HG03432 (cell line): ENCODE data around the gene RFWD3.
A peak's percentile ranks its signal among the peaks of the same experiment; 100 is the strongest.
"Not testable (repeated sequence)": the region's sequence is repeated elsewhere in the genome, so short reads cannot be mapped to it uniquely, and the experiment has no call there.

ENCODE experiments used
- ATAC-seq: cut with Tn5 transposase; IDR thresholded peaks from one replicate; pipeline ENCODE4 v1.9.1; 2021; ENCODE audit warnings: mild to moderate bottlenecking, moderate library complexity; ENCODE audit not compliant: unreplicated experiment

Gene RFWD3

DNA sequence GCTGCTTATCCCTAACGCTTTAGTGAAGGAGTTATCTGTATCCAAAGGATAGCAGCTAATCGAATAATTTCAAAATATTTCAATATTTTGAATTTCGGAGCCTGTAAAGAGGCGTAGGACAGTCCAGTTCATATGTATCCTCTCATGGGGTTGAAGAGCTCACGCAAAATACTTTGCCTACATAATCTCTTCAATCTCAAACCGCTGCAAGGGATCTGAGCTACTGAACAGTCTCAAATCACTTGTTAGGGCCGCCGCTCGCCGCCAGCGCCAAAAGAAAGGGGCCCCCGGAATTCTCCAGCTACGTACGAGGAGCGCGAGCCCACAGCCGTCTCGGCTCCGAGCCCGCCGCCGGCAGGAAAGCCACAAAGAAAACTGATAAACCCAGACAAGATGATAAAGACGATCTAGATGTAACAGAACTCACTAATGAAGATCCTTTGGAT, 601 bp upstream of the RFWD3 start:
- ATAC-seq = no peak

DNA sequence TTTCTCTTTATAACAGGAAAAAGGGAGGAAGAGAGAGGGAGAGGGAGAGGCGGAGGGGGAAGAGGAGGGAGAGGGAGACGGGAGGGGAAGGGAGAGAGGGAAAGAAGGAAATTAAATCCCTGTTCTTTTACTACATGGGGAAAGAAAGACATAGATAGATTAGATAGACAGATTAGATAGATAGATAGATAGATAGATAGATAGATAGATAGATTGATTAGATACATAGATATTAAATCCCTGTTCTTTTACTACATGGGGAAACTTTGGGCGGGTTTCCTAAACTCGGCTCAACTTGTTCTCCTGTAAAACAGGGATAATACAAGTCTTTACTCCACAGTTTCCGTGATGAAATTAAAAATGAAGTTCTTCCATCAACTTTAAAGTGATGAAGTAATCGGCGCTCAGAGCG, 661 bp downstream of the RFWD3 start:
- no peak for ATAC-seq

DNA sequence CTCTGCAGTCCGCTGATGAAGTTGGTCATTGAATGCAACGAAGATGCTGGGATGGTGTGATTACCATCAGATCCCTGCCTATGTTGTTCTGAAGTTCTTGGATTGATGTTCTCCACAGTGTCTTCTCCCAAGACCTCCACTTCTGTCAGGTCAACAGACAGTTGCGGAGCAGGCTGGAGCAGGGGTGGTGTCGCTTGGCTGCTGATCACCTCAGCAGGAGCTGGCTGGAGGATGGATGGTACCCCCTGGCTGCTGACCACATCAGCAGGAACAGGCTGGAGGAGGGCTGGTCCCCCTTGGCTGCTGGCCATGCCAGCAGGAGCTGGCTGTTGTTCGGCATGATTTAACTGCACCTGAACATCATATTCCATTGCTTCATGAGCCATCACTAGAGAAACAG, 5.6 kb downstream of the RFWD3 start:
- ATAC-seq = no peak

GRCh38 chr16:74660383-74660782, 6.3 kb downstream of the RFWD3 start:
- no peak for ATAC-seq

DNA sequence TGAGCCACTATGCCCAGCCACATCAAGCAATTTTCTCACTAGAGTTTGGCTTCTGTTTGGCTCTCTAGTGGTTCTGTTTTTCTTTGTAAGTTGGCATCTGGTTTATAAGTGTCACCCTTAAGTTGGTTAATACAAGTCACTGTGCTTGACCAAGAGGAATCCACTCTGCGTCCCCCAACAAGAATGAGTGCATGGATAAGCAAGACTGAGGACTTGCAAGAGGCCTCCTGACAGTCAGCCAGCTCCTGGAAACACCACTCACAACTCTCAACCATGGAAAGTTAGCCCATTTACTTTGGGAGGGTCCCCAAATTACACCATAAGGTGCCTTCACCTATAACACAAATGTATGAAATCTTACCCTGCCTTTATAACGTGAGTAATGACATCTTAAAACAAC, 7.6 kb downstream of the RFWD3 start:
- ATAC-seq = no peak

GRCh38 chr16:74657870-74658642, 8.6 kb downstream of the RFWD3 start:
- ATAC-seq = no peak

- ATAC-seq = no peak
These were observed 12.1 kb downstream of the RFWD3 start for GRCh38 chr16:74654536-74655050.

DNA sequence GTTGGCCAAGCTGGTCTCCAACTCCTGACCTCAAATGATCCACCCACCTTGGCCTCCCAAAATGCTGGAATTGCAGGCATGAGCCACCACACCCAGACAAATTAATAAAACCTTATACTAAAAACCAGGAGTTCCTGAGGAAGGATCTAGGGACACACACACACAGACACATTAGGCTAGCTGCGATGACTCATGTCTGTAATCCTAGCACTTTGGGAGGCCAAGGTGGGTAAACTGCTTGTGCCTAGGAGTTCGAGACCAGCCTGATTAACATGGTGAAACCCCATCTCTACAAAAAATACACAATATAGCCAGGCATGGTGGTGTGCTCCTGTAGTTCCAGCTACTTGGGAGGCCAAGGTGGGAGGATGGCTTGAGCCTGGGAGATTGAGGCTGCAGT, 13.8 kb downstream of the RFWD3 start:
- not testable (repeated sequence) for ATAC-seq

DNA sequence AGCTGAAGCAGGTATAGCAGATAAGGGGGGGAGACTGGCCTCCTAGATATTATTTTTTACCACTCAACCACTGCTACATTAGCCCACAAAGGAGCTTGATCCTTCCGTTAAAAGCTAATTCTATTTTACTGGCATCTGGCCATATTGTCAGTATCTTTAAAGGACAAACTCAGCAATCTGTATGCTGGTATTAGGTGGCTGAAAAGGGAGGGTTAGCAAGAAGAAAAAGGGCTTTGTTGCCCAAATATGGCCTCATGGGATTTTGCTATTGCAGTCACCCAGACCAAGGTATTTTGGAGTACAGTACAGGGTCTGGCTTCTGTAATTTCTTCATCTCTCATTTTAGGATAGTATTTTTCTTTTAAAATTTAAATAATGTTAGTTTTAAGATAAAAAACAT, 14.4 kb downstream of the RFWD3 start:
- ATAC-seq = no peak

DNA sequence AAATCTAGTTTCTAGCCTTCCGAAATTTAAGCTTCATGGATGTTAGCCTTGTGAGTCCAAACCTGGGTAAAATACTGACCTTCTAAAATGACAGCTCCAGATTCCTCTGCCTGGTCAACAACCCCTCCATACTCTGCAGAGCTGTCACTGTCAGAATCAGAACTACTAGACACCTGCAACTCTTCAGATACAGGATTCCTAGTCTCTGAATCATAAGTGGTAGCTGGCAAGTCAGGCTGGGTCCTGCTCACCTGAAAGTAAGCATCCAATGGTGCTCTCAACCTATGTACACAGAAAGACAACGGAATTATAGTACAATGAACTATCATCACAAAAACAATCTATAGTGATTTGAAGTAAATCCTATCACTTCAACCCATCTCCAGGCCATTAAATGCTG, 14.8 kb downstream of the RFWD3 start:
- no peak for ATAC-seq

DNA sequence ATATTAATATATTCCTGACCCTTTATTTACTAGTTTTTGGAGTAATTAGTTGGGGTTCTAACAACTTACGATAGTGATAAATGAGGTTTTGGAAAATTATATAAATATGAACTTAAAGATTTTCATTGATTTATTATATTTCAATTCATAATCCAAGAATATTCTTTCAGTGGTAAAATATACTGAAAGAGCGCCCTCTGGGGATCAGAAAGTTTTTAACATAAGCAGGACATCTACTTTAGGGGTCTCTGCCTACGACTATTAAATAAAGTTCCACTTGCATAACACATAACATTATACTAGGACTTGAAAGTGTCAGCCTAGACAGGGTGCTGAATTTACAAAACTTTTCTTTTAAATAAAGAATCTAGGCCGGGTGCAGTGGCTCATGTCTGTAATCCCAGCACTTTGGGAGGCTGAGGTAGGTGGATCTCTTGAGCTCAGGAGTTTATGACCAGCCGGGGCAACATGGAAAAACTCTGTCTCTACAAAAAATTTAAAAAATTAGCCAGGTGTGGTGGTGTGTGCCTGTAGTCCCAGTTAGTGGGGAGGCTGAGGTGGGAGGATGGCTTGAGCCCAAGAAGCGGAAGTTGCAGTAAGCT, 15.6 kb downstream of the RFWD3 start:
- ATAC-seq = no peak

- ATAC-seq = no peak
These were observed 16.7 kb downstream of the RFWD3 start for GRCh38 chr16:74649839-74650504.

DNA sequence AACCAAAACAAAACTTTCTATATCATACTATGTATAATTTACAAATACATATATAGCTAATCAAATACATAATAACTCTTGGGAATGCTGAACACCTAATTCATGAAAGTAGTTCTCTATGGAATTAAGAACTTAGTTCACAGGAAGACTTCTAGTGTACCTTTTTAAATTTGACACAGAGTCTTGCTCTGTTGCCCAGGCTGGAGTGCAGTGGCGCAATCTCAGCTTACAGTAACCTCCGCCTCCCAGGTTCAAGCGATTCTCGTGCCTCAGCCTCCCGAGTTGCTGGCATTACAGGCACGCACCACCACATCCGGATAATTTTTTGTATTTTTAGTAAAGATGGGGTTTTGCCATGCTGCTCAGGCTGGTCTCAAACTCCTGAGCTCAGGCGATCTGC, 24.7 kb downstream of the RFWD3 start:
- ATAC-seq = no peak

GRCh38 chr16:74637742-74638453, 28.8 kb downstream of the RFWD3 start:
- no peak for ATAC-seq

- ATAC-seq = no peak
These were observed 31.4 kb downstream of the RFWD3 start for GRCh38 chr16:74635303-74635702.

DNA sequence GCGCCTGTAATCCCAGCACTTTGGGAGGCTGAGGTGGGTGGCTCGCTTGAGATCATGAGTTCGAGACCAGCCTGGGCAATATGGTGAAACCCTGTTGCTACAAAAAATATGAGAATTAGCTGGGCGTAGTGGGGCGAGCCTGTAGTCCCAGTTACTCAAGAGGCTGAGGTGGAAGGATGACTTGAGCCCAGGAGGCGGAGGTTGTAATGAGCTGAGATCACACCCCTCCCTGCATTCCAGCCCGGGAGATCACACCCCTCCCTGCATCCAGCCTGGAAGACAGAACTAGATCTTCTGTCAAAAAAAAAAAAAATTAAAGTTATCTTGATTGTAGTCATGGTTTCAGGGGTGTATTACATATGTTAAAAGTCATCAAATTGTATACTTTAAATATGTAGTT, 33.0 kb downstream of the RFWD3 start:
- ATAC-seq = no peak

DNA sequence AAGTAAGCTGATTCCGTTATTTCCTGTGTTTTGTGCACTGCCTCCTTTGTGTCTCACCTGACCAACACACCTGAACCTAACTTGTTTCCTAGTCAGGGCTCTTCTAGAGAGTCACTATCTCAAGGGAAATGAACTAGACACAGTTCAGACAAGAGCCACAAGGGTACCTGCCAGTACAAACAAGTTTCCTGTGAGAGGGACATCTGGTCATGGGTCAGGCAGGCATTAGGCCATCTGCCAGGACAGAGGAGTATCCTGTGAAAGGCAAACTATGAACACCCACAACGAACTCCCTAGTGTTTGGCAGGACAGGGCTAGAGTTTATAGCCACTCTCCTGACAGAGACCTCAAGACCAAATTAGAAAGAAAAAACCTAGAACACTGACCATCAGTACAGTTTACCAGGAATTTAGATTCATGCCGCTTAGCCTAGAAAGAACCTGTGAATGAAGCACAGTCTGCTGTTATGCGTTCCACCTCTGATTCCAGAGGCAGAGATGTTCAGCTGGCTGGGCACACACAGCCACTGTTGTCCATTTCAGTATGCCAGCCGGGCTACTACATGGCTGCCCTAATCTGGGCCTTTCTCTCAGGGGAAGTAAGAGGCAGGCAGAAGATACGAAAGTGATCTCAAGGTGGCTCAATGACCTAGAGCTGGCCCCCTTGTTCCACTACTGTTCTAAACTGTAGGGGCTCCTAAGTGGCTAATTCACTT, 39.0 kb downstream of the RFWD3 start:
- ATAC-seq = peak; percentile 8

DNA sequence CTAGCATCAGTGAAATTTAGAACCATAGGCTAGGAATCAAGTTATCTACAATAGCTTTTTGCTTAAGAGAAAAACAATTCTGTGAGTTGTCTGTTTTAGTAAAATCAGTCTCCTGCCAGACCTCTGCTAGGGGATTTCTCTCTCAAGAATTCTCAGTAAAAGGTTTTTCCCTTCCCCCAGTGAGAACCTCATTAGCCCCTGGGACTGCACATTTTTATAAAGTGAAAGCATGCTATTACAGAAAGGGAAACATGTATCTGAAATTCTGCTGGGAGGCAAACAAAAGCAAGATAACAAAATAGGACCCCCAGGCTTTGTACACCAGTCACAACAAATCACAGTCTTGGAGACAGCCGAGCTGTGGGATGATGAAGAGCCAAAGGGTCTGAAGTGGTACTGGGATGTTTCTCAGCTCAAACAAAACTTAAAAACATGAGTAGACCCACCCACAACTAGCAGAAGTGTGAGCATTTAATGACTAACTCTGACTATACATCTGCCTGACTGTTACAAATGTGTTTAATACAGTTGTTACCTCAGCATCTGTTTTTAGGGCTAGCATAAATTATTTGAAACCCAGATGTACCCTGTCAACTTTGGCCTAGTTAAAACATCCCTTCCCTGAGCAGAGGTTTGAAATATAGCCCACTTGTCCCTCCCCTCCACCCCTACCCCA, 39.8 kb downstream of the RFWD3 start:
- peak; percentile 45 for ATAC-seq

- no peak for ATAC-seq
These were observed 41.0 kb downstream of the RFWD3 start for GRCh38 chr16:74625500-74626350.
